Gastroesophageal sphincter (tissue), 4 donors: ENCODE measurements around the gene CHKA. TPM values are rescaled to one million over a fixed set of nuclear protein-coding genes. Genes with fewer than 3 reads are reported as not detected.

ENCODE experiments used
- ATAC-seq: fragments of 150-250 bp; one replicate; pipeline ENCODE4 v1.9.1; 2016; ENCODE audit warnings: mild to moderate bottlenecking, moderate library complexity
- H3K27ac ChIP-seq, 4 donors: fragments of 200-600 bp; sonication (generic) in 3 of 4; 1 replicate in 3 of 4; 2 replicates in 1 of 4; pipeline ENCODE4 v1.5.1; 2016 to 2019
- H3K27me3 ChIP-seq: fragments of 200-600 bp; sonication (generic); one replicate; pipeline ENCODE4 v1.5.1; 2019
- H3K36me3 ChIP-seq, 2 donors: fragments of 200-600 bp; sonication (generic); one replicate each; pipeline ENCODE4 v1.5.1; 2019; ENCODE audit warnings: control low read depth in 1 of 2
- H3K4me1 ChIP-seq, 3 donors: fragments of 200-600 bp; sonication (generic); 1 replicate in 2 of 3; 2 replicates in 1 of 3; pipeline ENCODE4 v1.5.1; 2016 to 2019; ENCODE audit warnings: control low read depth in 2 of 3
- H3K4me3 ChIP-seq, 2 donors: fragments of 200-600 bp; sonication (generic); one replicate each; pipeline ENCODE4 v1.5.1; 2019; ENCODE audit warnings: mild to moderate bottlenecking in 1 of 2, moderate library complexity in 1 of 2
- H3K9me3 ChIP-seq, 3 donors: fragments of 200-600 bp; sonication (generic); one replicate each; pipeline ENCODE4 v1.5.1; 2017 to 2019; ENCODE audit warnings: control low read depth in 2 of 3
- EP300 ChIP-seq: sonication (generic); formaldehyde crosslinking; IDR thresholded peaks from one replicate; pipeline ENCODE4 v1.6.1; 2017; ENCODE audit warnings: antibody characterized with exemption, mild to moderate bottlenecking
- POLR2A ChIP-seq, 2 donors: fragments of 450-650 bp; IDR thresholded peaks; one replicate each; pipeline ENCODE4 v1.6.1; 2017; ENCODE audit warnings: antibody characterized with exemption in 2 of 2, mild to moderate bottlenecking in 2 of 2, moderate library complexity in 1 of 2
- POLR2AphosphoS5 ChIP-seq: sonication (generic); formaldehyde crosslinking; IDR thresholded peaks from one replicate; pipeline ENCODE4 v1.6.1; 2017; ENCODE audit warnings: antibody characterized with exemption
- WGBS, 2 donors: methylation state at CpG; one replicate each; pipeline ENCODE4 v1.1.5; 2018; ENCODE audit warnings: low coverage in 1 of 2; 5-methylcytosine and 5-hydroxymethylcytosine counted together
- total RNA-seq, 4 donors: library from RNA; depleted of rRNA; stranded (reverse); fragments of >200 nt; gene quantifications; one replicate each; pipeline ENCODE4 v1.1.0, GENCODE V29; 2016
- TF ChIP-seq, protein P1 (sequence below), 4 experiments: fragments of 200-600 bp in 2 of 4; fragments of 450-650 bp in 2 of 4; sonication (generic) in 1 of 4; IDR thresholded peaks; one replicate each; pipeline ENCODE4 v1.5.1; 2017 to 2019; ENCODE audit warnings: antibody characterized with exemption in 4 of 4, mild to moderate bottlenecking in 2 of 4, moderate library complexity in 2 of 4

The CHKA gene
- 10 to 100 TPM; 11.1 to 66.1 (median 33.9) TPM for total RNA-seq

DNA sequence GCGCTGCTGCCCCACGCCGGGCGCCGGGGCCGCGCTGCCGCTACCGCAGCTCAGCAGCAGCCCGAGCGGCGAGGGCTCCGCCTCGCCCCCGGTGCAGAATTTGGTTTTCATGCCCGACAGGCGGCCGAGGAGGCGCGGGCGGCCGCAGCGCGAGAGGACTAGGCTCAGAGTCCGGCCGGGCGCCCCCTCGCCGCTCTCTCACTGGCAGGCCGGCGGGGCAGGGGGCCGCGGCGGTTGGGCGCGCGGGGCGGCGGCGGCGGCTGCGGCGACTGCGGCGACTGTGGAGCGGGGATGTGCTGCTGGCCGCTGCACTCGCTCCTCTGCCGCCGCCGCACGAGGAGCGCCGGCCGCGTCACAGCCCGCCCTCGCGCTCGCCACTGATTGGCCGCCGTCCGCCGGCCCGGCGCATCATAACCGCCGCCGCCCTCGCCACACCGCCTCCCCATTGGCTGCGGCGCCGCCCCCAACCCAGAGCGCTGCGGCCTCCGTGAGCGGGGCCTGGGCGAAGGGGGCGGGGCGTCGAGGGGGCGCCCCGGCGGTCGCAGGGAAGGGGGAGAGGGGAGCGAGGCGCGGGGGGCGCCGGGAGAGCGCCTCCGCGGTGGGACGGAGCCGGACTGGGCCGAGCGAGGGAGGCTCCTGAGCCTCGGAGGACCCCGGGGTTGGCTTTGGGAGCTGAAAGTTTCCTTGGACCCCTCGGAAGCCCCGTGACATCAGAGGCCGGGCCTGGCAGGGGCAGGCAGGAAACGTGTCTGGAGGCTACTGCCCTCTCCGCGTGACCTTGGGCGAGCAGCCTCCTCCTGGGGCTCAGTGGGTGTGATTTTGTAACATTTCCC is at the start of gene CHKA:
TSS of gene CHKA (minus strand) at position 322 of the 833 bp plus-strand sequence. CDS start at position 111, 211 bp downstream.
- no peaks in the 10 kb centered on the region for H3K9me3 ChIP-seq
- ATAC-seq = peak; percentile 98
- H3K4me1 ChIP-seq = peaks cover 0 to 58% (median 30%) of the 10 kb centered on the region in 3 donors
- peak within 1 kb of the TSS; percentile 76 to 99 (median 98) for H3K27ac ChIP-seq
- 5% methylated on average over 4 of the region's 107 CpGs; no CpG with 5 or more reads in 1 of the 2 donors for WGBS, 2 donors
- no peaks in the 10 kb centered on the region for H3K27me3 ChIP-seq
- H3K4me3 ChIP-seq = peak within 1 kb of the TSS; percentile 40 to 81
- TF ChIP-seq POLR2A (IDR thresholded peaks at IDR 0.05) = peak; percentile 84 to 99
- peak; percentile 68 for TF ChIP-seq POLR2AphosphoS5
- TF ChIP-seq, protein P1, sequence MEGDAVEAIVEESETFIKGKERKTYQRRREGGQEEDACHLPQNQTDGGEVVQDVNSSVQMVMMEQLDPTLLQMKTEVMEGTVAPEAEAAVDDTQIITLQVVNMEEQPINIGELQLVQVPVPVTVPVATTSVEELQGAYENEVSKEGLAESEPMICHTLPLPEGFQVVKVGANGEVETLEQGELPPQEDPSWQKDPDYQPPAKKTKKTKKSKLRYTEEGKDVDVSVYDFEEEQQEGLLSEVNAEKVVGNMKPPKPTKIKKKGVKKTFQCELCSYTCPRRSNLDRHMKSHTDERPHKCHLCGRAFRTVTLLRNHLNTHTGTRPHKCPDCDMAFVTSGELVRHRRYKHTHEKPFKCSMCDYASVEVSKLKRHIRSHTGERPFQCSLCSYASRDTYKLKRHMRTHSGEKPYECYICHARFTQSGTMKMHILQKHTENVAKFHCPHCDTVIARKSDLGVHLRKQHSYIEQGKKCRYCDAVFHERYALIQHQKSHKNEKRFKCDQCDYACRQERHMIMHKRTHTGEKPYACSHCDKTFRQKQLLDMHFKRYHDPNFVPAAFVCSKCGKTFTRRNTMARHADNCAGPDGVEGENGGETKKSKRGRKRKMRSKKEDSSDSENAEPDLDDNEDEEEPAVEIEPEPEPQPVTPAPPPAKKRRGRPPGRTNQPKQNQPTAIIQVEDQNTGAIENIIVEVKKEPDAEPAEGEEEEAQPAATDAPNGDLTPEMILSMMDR (IDR thresholded peaks at IDR 0.05) = peak in 1 of 4 experiments; percentile 31
- TF ChIP-seq EP300 = no peak
- no peaks in the 10 kb centered on the region for H3K36me3 ChIP-seq

DNA sequence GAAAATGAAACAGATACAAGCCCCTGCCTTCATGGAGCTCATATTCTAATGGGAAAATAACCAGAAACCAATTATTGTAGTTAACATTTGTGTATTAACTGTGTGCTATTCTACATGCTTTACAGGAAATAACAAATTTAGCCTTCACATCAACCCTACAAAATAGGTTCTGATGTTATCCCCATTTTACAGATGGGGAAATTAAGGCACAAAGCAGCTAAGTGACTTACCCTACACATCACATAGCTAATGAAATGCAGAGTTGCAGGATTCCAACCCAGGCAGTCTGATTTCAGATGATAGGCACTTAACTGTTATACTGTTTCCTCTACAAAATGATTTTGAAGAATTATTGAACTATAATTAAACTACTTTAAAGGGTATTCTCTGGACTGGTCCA is 48.3 kb upstream of the CHKA start:
- Histone ChIP-seq H3K36me3 (peaks cover 6 to 100% of the 10 kb centered on the region in 2 donors), H3K9me3 (no peaks in the 10 kb centered on the region), H3K27me3 (no peaks in the 10 kb centered on the region), H3K4me1 (no peaks in the 10 kb centered on the region), H3K4me3 (no peak overlapping the region), H3K27ac (no peak overlapping the region)
- TF ChIP-seq POLR2A (IDR thresholded peaks at IDR 0.05) (no peak), EP300 (no peak)
- TF ChIP-seq, protein P1 (IDR thresholded peaks at IDR 0.05) = no peak
- ATAC-seq = no peak

DNA sequence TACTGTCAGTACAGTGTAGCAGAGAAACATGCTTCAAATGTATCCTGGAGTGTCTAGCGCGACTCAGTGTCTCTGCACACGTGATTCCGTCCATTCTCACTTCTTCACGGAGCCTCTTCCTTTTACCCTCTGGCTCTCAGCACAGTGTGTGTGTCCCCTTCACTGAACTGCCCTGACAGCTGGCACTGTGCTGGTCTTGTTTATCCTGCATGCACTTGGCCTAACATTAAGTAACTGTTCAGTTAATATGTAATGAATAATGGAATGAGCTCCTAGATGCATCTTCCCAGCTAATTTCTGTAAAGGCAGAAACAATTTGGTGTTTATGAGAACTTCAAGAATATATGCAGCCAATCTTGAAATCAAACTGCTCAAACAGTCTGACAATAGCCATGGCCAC is 47.5 kb upstream of the CHKA start:
- H3K4me1 ChIP-seq = no peaks in the 10 kb centered on the region
- H3K27ac ChIP-seq = no peak overlapping the region
- H3K36me3 ChIP-seq = peaks cover 6 to 100% of the 10 kb centered on the region in 2 donors
- WGBS, 2 donors = 95 to 98% methylated on average over 5 of the region's 5 CpGs
- no peak overlapping the region for H3K4me3 ChIP-seq
- TF ChIP-seq, protein P1 (IDR thresholded peaks at IDR 0.05) = no peak
- TF ChIP-seq EP300 (no peak), POLR2A (IDR thresholded peaks at IDR 0.05) (no peak), POLR2AphosphoS5 (no peak)
- H3K9me3 ChIP-seq = no peaks in the 10 kb centered on the region
- H3K27me3 ChIP-seq = no peaks in the 10 kb centered on the region
- no peak for ATAC-seq

DNA sequence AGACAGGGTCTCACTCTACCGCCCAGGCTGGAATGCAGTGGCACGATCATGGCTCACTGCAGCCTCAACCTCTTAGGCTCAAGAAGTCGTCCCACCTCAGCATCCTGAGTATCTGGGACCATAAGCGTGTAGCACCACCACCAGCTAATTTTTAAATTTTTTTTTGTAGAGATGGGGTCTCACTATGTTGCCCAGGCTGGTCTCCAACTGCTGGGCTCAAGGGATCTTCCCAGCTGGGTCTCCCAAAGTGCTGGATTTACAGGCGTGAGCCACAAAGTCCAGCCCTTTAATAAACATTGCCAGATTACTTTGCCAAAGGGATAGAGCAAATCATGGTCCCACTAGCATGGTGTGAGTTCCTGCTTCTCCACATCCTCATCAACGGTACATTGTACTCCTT is 46.3 kb upstream of the CHKA start:
- Histone ChIP-seq H3K27me3 (no peaks in the 10 kb centered on the region), H3K9me3 (no peaks in the 10 kb centered on the region), H3K36me3 (peaks cover 6 to 100% of the 10 kb centered on the region in 2 donors), H3K4me3 (no peak overlapping the region), H3K27ac (no peak overlapping the region), H3K4me1 (no peaks in the 10 kb centered on the region)
- no peak for ATAC-seq
- TF ChIP-seq, protein P1 (IDR thresholded peaks at IDR 0.05) = no peak
- TF ChIP-seq EP300 (no peak), POLR2A (IDR thresholded peaks at IDR 0.05) (no peak), POLR2AphosphoS5 (no peak)
- WGBS, 2 donors = 88 to 93% methylated on average over 4 to 5 of the region's 6 CpGs

DNA sequence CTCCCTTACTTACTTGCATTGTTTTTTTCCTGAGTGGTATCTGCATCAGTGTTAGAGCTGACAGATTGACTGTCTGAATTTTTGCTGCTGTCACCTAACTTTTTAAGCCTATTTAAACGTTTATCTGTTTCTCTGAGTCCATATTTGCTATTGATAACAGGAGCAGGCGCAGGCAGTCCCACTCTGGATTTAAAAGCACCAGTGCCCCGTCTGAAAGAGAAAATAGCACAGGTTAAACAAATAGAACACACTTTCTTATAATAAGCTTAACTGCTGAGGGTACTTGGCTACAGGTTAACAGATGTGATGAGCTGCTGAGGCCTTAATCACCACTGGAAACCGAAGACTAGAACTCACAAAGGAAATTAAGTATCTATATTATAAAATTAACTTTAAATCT is 45.8 kb upstream of the CHKA start:
- ATAC-seq = no peak
- no peak for TF ChIP-seq POLR2AphosphoS5
- no peak for TF ChIP-seq POLR2A (IDR thresholded peaks at IDR 0.05)
- TF ChIP-seq, protein P1 (IDR thresholded peaks at IDR 0.05) = no peak
- no peak for TF ChIP-seq EP300
- no peak overlapping the region for H3K27ac ChIP-seq
- H3K4me3 ChIP-seq = no peak overlapping the region
- WGBS, 2 donors = 71 to 81% methylated on average over 4 of the region's 4 CpGs
- no peaks in the 10 kb centered on the region for H3K27me3 ChIP-seq
- no peaks in the 10 kb centered on the region for H3K9me3 ChIP-seq
- H3K4me1 ChIP-seq = no peaks in the 10 kb centered on the region
- peaks cover 6 to 100% of the 10 kb centered on the region in 2 donors for H3K36me3 ChIP-seq
